Measurements from ENCODE around the gene RPA3. TPM values are rescaled to one million over a fixed set of nuclear protein-coding genes. Genes with fewer than 3 reads are reported as not detected.

Gene RPA3
- 30.3 and 42.6 TPM in 2 replicates for total RNA-seq

GRCh38 chr7:7718492-7718891, at the start of gene RPA3:
Gene RPA3 (minus strand): TSS chr7:7718607. CDS start chr7:7640418, 78,189 bp downstream.

GRCh38 chr7:7640221-7641128, 77.9 kb downstream of the RPA3 start, which contains the start of gene UMAD1:
Gene UMAD1 (plus strand): TSS chr7:7640752. CDS start chr7:7673372, 32,620 bp downstream.

Other genes starting within 250 kb of the RPA3 start
- gene COL28A1, start 182.7 kb downstream of the RPA3 start, total RNA-seq: under 0.01 and 0.05 TPM in 2 replicates
- gene MIOS, start 151.7 kb downstream of the RPA3 start, total RNA-seq: 26.2 and 31.8 TPM in 2 replicates
- gene UMAD1, start 77.9 kb downstream of the RPA3 start, total RNA-seq: 3.3 and 7.3 TPM in 2 replicates

Measured in airway epithelial cell (primary cell).